Neural progenitor cell (in vitro differentiated cells): ENCODE results near the gene PPIL6.

Experiments
- EZH2phosphoT487 ChIP-seq: fragments of 200-600 bp; sonication (generic); IDR thresholded peaks from 2 replicates; pipeline ENCODE4 v1.6.1; 2017; ENCODE audit warnings: antibody characterized with exemption
- TF ChIP-seq, protein P1 (sequence below): fragments of 200-600 bp; sonication (generic); IDR thresholded peaks from 2 replicates; pipeline ENCODE4 v1.5.1; 2017; ENCODE audit warnings: antibody characterized with exemption, mild to moderate bottlenecking

- TF ChIP-seq, protein P1, sequence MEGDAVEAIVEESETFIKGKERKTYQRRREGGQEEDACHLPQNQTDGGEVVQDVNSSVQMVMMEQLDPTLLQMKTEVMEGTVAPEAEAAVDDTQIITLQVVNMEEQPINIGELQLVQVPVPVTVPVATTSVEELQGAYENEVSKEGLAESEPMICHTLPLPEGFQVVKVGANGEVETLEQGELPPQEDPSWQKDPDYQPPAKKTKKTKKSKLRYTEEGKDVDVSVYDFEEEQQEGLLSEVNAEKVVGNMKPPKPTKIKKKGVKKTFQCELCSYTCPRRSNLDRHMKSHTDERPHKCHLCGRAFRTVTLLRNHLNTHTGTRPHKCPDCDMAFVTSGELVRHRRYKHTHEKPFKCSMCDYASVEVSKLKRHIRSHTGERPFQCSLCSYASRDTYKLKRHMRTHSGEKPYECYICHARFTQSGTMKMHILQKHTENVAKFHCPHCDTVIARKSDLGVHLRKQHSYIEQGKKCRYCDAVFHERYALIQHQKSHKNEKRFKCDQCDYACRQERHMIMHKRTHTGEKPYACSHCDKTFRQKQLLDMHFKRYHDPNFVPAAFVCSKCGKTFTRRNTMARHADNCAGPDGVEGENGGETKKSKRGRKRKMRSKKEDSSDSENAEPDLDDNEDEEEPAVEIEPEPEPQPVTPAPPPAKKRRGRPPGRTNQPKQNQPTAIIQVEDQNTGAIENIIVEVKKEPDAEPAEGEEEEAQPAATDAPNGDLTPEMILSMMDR = no peak
- no peak for TF ChIP-seq EZH2phosphoT487
Measured at GRCh38 chr6:109360791-109361190, 79.6 kb downstream of the PPIL6 start.
